K562 (cell line): ENCODE results near the gene FBXO27.

ENCODE experiments used
- CHD1 ChIP-seq: fragments of 200-600 bp; sonication (generic); IDR thresholded peaks from one replicate; pipeline ENCODE4 v1.6.1; 2012; ENCODE audit warnings: mild to moderate bottlenecking, moderate library complexity, low read length, inconsistent platforms
- CREB1 ChIP-seq, 2 experiments: sonication (generic) in 1 of 2; formaldehyde crosslinking in 1 of 2; IDR thresholded peaks; 2 replicates each; pipeline versions ENCODE4 v1.6.1 to v1.8.0; 2012 to 2022; ENCODE audit warnings: inconsistent platforms in 1 of 2, mild to moderate bottlenecking in 1 of 2, missing genetic modification reagents in 1 of 2, moderate library complexity in 1 of 2
- CTCF ChIP-seq, 3 experiments: IDR thresholded peaks in 2 of 3; conservative IDR thresholded peaks in 1 of 3; 2 replicates each; pipeline ENCODE4 v1.5.1; 2011 to 2012; ENCODE audit warnings: low read length in 3 of 3, mild to moderate bottlenecking in 3 of 3, control low read depth in 2 of 3, improper control_type of control experiment in 1 of 3, inconsistent platforms in 1 of 3, low read depth in 1 of 3, mixed read lengths in 1 of 3, moderate library complexity in 1 of 3; ENCODE audit not compliant: insufficient read depth in 2 of 3
- DMBX1 ChIP-seq: fragments of 250-450 bp; sonication (Bioruptor Pico); IDR thresholded peaks from 2 replicates; pipeline ENCODE4 v1.8.0; 2022; ENCODE audit warnings: inconsistent platforms, mild to moderate bottlenecking, moderate library complexity, borderline replicate concordance
- ETV6 ChIP-seq, 3 experiments: fragments of 150-350 bp in 1 of 3; sonication (generic) in 1 of 3; formaldehyde crosslinking in 1 of 3; IDR thresholded peaks; 2 replicates each; pipeline versions ENCODE4 v1.6.1 to v1.8.0; 2014 to 2022; ENCODE audit warnings: borderline replicate concordance in 2 of 3, low read depth in 2 of 3, antibody characterized with exemption in 1 of 3, low read length in 1 of 3, mild to moderate bottlenecking in 1 of 3, missing genetic modification reagents in 1 of 3
- GTF3C2 ChIP-seq: IDR thresholded peaks from 3 replicates; pipeline ENCODE4 v1.6.1; 2011; ENCODE audit warnings: borderline replicate concordance, mild to moderate bottlenecking, moderate library complexity; ENCODE audit not compliant: insufficient read length; ENCODE audit errors: extremely low read depth
- REST ChIP-seq, 2 experiments: fragments of 450-650 bp; formaldehyde crosslinking in 1 of 2; IDR thresholded peaks; 2 replicates each; pipeline versions ENCODE4 v1.4.0 to v1.6.1; 2014 to 2020; ENCODE audit warnings: mild to moderate bottlenecking in 2 of 2, borderline replicate concordance in 1 of 2, low read depth in 1 of 2
- ZNF316 ChIP-seq: fragments of 450-650 bp; IDR thresholded peaks from 2 replicates; pipeline ENCODE4 v1.6.1; 2016
- ZSCAN29 ChIP-seq: fragments of 450-650 bp; IDR thresholded peaks from 2 replicates; pipeline ENCODE4 v1.6.1; 2017

GRCh38 chr19:39067104-39067503, 34.8 kb upstream of the FBXO27 start:
- no peak for TF ChIP-seq DMBX1 (CRISPR knock-in tag)
- no peak for TF ChIP-seq CTCF (IDR thresholded peaks at IDR 0.05 in 2 of 3, conservative IDR thresholded peaks at IDR 0.05 in 1 of 3; ENCODE audit: insufficient read depth in 2 of 3, low read depth in 1 of 3, low read length in 3 of 3)
- no peak for TF ChIP-seq REST (IDR thresholded peaks at IDR 0.05; ENCODE audit: borderline replicate concordance)
- TF ChIP-seq REST (CRISPR knock-in tag; IDR thresholded peaks at IDR 0.05; ENCODE audit: low read depth) = no peak
- TF ChIP-seq CHD1 = no peak
- TF ChIP-seq CREB1 (IDR thresholded peaks at IDR 0.05) = no peak
- no peak for TF ChIP-seq CREB1 (CRISPR knock-in tag; IDR thresholded peaks at IDR 0.05)
- TF ChIP-seq ZNF316 = no peak
- TF ChIP-seq ETV6 (IDR thresholded peaks at IDR 0.05; ENCODE audit: borderline replicate concordance in 1 of 2, low read depth in 2 of 2, low read length in 1 of 2) = no peak
- TF ChIP-seq ETV6 (CRISPR knock-in tag; IDR thresholded peaks at IDR 0.05; ENCODE audit: borderline replicate concordance) = no peak
- TF ChIP-seq GTF3C2 = no peak
- no peak for TF ChIP-seq ZSCAN29
